SK-N-SH (cell line): ENCODE data around the gene CD14. TPM values are rescaled to one million over a fixed set of nuclear protein-coding genes. Genes with fewer than 3 reads are reported as not detected.
"Not testable (repeated sequence)": the region's sequence is repeated elsewhere in the genome, so short reads cannot be mapped to it uniquely, and the experiment has no call there.

ENCODE experiments used
- CTCF ChIA-PET: fragments of 300-600, 350-600 bp; formaldehyde crosslinking; extraction: SDS; loops from one replicate; lab custom pipeline; 2021; lab: Yijun Ruan, JAX
- POLR2A ChIA-PET: fragments of 350-600 bp; sonication (Branson Sonifier 250); formaldehyde crosslinking; extraction: SDS; loops from one replicate; lab custom pipeline; 2020; ENCODE audit warnings: antibody characterized with exemption, inconsistent platforms; lab: Yijun Ruan, JAX
- DNase-seq: peaks from one replicate; pipeline ENCODE4 v3.0.0; 2012
- H2AFZ ChIP-seq: fragments of 200-600 bp; sonication (generic); 2 replicates; pipeline ENCODE4 v1.8.1; 2016; ENCODE audit warnings: antibody characterized with exemption, mild to moderate bottlenecking, low read depth
- H3F3A ChIP-seq: fragments of 200-600 bp; sonication (generic); replicated peaks from 2 replicates; pipeline ENCODE3; 2016; ENCODE audit warnings: antibody characterized with exemption, mild to moderate bottlenecking; ENCODE audit not compliant: insufficient read depth
- H3K27ac ChIP-seq, 2 experiments: fragments of 200-500 bp in 1 of 2; fragments of 200-600 bp in 1 of 2; sonication (Bioruptor generic) in 1 of 2; sonication (generic), shearing (Covaris generic) in 1 of 2; 2 replicates each; pipeline versions ENCODE4 v1.5.1 to v1.6.1; 2014 to 2016; ENCODE audit warnings: low read depth in 2 of 2, inconsistent platforms in 1 of 2, low read length in 1 of 2, mild to moderate bottlenecking in 1 of 2, mixed read lengths in 1 of 2
- H3K27me3 ChIP-seq: fragments of 200-600 bp; sonication (generic), shearing (Covaris generic); 2 replicates; pipeline ENCODE4 v1.6.1; 2016; ENCODE audit warnings: mixed run types; ENCODE audit not compliant: insufficient read depth
- H3K36me3 ChIP-seq, 2 experiments: fragments of 200-500 bp in 1 of 2; fragments of 200-600 bp in 1 of 2; sonication (Bioruptor generic) in 1 of 2; sonication (generic) in 1 of 2; replicated peaks in 1 of 2; 2 replicates each; pipeline versions ENCODE3 to v1.5.1; 2014 to 2016; ENCODE audit warnings: low read length in 1 of 2, mild to moderate bottlenecking in 1 of 2; ENCODE audit not compliant: insufficient read depth in 2 of 2, control insufficient read depth in 1 of 2
- H3K4me1 ChIP-seq, 2 experiments: fragments of 200-500 bp in 1 of 2; fragments of 200-600 bp in 1 of 2; sonication (Bioruptor generic) in 1 of 2; sonication (generic), shearing (Covaris generic) in 1 of 2; 2 replicates each; pipeline versions ENCODE4 v1.5.1 to v1.6.1; 2014 to 2016; ENCODE audit warnings: low read depth in 1 of 2, low read length in 1 of 2, mixed run types in 1 of 2; ENCODE audit not compliant: insufficient read depth in 2 of 2, control insufficient read depth in 1 of 2
- H3K4me2 ChIP-seq: fragments of 200-600 bp; sonication (generic), shearing (Covaris generic); 2 replicates; pipeline ENCODE4 v1.6.1; 2017; ENCODE audit warnings: mixed run types
- H3K4me3 ChIP-seq, 2 experiments: fragments of 200-500 bp in 1 of 2; fragments of 200-600 bp in 1 of 2; sonication (Bioruptor generic) in 1 of 2; sonication (generic), shearing (Covaris generic) in 1 of 2; 2 replicates each; pipeline versions ENCODE4 v1.5.1 to v1.8.1; 2014 to 2016; ENCODE audit warnings: low read depth in 2 of 2, inconsistent platforms in 1 of 2, low read length in 1 of 2, mild to moderate bottlenecking in 1 of 2, mixed read lengths in 1 of 2, moderate library complexity in 1 of 2
- H3K79me2 ChIP-seq: fragments of 200-600 bp; sonication (generic); 2 replicates; pipeline ENCODE4 v1.8.1; 2017; ENCODE audit warnings: mild to moderate bottlenecking; ENCODE audit not compliant: insufficient read depth
- H3K9ac ChIP-seq: fragments of 200-600 bp; sonication (generic); 2 replicates; pipeline ENCODE4 v1.6.1; 2017; ENCODE audit warnings: mixed run types
- H3K9me2 ChIP-seq: fragments of 200-600 bp; sonication (generic); 2 replicates; pipeline ENCODE4 v1.6.1; 2017; ENCODE audit warnings: mixed run types
- H3K9me3 ChIP-seq: fragments of 200-600 bp; sonication (generic); 2 replicates; pipeline ENCODE4 v1.6.1; 2017; ENCODE audit warnings: mixed run types, mild to moderate bottlenecking, moderate library complexity
- H4K20me1 ChIP-seq: fragments of 200-600 bp; sonication (generic); 2 replicates; pipeline ENCODE4 v1.6.1; 2017; ENCODE audit warnings: mild to moderate bottlenecking, mixed run types; ENCODE audit not compliant: insufficient read depth
- CHD2 ChIP-seq: fragments of 150-350 bp; IDR thresholded peaks from 2 replicates; pipeline ENCODE4 v1.6.1; 2018; ENCODE audit warnings: low read length; ENCODE audit not compliant: partially characterized antibody
- EP300 ChIP-seq, 2 experiments: IDR thresholded peaks; 2 replicates each; pipeline versions ENCODE4 v1.4.0 to v1.6.1; 2012; ENCODE audit warnings: borderline replicate concordance in 1 of 2, low read depth in 1 of 2, low read length in 1 of 2
- FOSL2 ChIP-seq: IDR thresholded peaks from 2 replicates; pipeline ENCODE4 v1.4.0; 2012; ENCODE audit warnings: low read depth, mild to moderate bottlenecking, moderate library complexity, borderline replicate concordance
- FOXM1 ChIP-seq: IDR thresholded peaks from 2 replicates; pipeline ENCODE4 v1.4.0; 2012; ENCODE audit warnings: low read depth, mild to moderate bottlenecking
- GABPA ChIP-seq: IDR thresholded peaks from 2 replicates; pipeline ENCODE4 v1.4.0; 2012; ENCODE audit warnings: low read depth, mild to moderate bottlenecking
- JUND ChIP-seq: IDR thresholded peaks from 2 replicates; pipeline ENCODE4 v1.4.0; 2012
- MEF2A ChIP-seq: IDR thresholded peaks from 2 replicates; pipeline ENCODE4 v1.4.0; 2012; ENCODE audit warnings: low read depth, borderline replicate concordance
- NRF1 ChIP-seq: IDR thresholded peaks from 2 replicates; pipeline ENCODE4 v1.6.1; 2012; ENCODE audit warnings: low read depth, mild to moderate bottlenecking, low read length
- POLR2AphosphoS5 ChIP-seq: IDR thresholded peaks from 2 replicates; pipeline ENCODE4 v1.6.1; 2012; ENCODE audit warnings: low read depth, low read length
- RAD21 ChIP-seq: IDR thresholded peaks from 2 replicates; pipeline ENCODE4 v1.6.1; 2012; ENCODE audit warnings: mild to moderate bottlenecking, low read length
- RCOR1 ChIP-seq: fragments of 150-350 bp; IDR thresholded peaks from 2 replicates; pipeline ENCODE4 v1.6.1; 2017; ENCODE audit warnings: antibody characterized with exemption, low read length
- RFX5 ChIP-seq: IDR thresholded peaks from 2 replicates; pipeline ENCODE4 v1.6.1; 2012; ENCODE audit warnings: mild to moderate bottlenecking, improper control_type of control experiment, low read length
- RXRA ChIP-seq: IDR thresholded peaks from 2 replicates; pipeline ENCODE4 v1.4.0; 2012; ENCODE audit warnings: low read depth, mild to moderate bottlenecking, borderline replicate concordance
- SMC3 ChIP-seq: IDR thresholded peaks from 2 replicates; pipeline ENCODE4 v1.6.1; 2012; ENCODE audit warnings: low read depth, low read length, improper control_type of control experiment
- TEAD4 ChIP-seq: IDR thresholded peaks from 2 replicates; pipeline ENCODE4 v1.4.0; 2012; ENCODE audit warnings: mild to moderate bottlenecking, borderline replicate concordance; ENCODE audit not compliant: insufficient read depth
- whole genome bisulfite sequencing: methylation state at CpG from one replicate; pipeline ENCODE4 v1.1.6; 2017; ENCODE audit warnings: low lambda C conversion rate; 5-methylcytosine and 5-hydroxymethylcytosine counted together
- polyA plus RNA-seq, 3 experiments: library from polyadenylated mRNA; depleted of rRNA; stranded (reverse); fragments of >200 nt; gene quantifications; 2 replicates each; pipeline ENCODE4 v1.2.3, GENCODE V29; 2012
- TF ChIP-seq, protein P1 (sequence below): IDR thresholded peaks from 2 replicates; pipeline ENCODE4 v1.4.0; 2012; ENCODE audit warnings: low read depth, borderline replicate concordance
- TF ChIP-seq, protein P2 (sequence below): IDR thresholded peaks from 2 replicates; pipeline ENCODE4 v1.6.1; 2012; ENCODE audit warnings: mild to moderate bottlenecking, low read depth, low read length, moderate library complexity
- TF ChIP-seq, protein P3 (sequence below): fragments of 150-350 bp; IDR thresholded peaks from 2 replicates; pipeline ENCODE4 v1.6.1; 2017; ENCODE audit warnings: antibody characterized with exemption, low read length, low read depth, borderline replicate concordance

CD14 gene
- polyA plus RNA-seq, 1 of the 3 experiments (the other 2 are of a cell fraction), result 0.12 TPM

DNA sequence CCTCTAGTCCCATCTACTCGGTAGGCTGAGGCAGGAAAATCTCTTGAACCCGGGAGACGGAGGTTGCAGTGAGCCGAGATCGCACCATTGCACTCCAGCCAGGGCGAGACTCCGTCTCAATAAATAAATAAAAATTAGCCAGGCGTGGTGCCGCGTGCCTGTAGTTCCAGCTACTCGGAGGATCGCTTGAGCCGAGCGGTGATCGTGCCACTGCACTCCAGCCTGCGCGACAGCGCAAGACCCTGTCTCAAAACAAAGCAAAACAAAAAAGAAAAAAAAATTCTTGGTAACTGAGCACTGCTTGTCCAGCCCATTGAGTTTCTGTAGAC lies 31.0 kb upstream of the CD14 start:
- peaks cover 27% of the 10 kb centered on the region for H3F3A ChIP-seq
- peaks cover 42 to 65% of the 10 kb centered on the region in 2 experiments for H3K36me3 ChIP-seq
- POLR2A ChIA-PET, result interaction anchor here (0.6 to 3.1 kb wide), 6 partner anchors 9 to 990 kb away, joined by 3 to 14 read pairs (median 4); partner anchors contain the start of genes DND1, HARS1, HARS2 and IK
- H2AFZ ChIP-seq, result peak overlapping the region; percentile 82
- H3K9me3 ChIP-seq, result no peaks in the 10 kb centered on the region
- no peaks in the 10 kb centered on the region for H3K9me2 ChIP-seq
- H3K4me3 ChIP-seq, result peak overlapping the region; percentile 78 to 88
- no peak for DNase-seq
- H3K27ac ChIP-seq, result peak overlapping the region; percentile 89 to 94
- peaks cover 41% of the 10 kb centered on the region for H3K79me2 ChIP-seq
- H3K4me2 ChIP-seq, result peak overlapping the region; percentile 71
- peaks cover 0 to 4% of the 10 kb centered on the region in 2 experiments; a peak in 2 of 4 replicates for H3K4me1 ChIP-seq
- CTCF ChIA-PET, result interaction anchor here (2.5 kb wide), 1 partner anchor 17 kb away, joined by 11 read pairs; the partner anchor contains the start of genes IK and NDUFA2
- H4K20me1 ChIP-seq, result 0 out of 2 replicates have a peak, but pooled peaks cover 5% of the 10 kb centered on the region
- TF ChIP-seq GABPA (no peak), POLR2AphosphoS5 (no peak), EP300 (IDR thresholded peaks at IDR 0.05; ENCODE audit: borderline replicate concordance in 1 of 2, low read depth in 1 of 2, low read length in 1 of 2) (no peak), NRF1 (no peak), RFX5 (no peak), RAD21 (no peak), FOSL2 (no peak), RXRA (no peak), SMC3 (no peak), CHD2 (no peak)
- TF ChIP-seq, protein P1, sequence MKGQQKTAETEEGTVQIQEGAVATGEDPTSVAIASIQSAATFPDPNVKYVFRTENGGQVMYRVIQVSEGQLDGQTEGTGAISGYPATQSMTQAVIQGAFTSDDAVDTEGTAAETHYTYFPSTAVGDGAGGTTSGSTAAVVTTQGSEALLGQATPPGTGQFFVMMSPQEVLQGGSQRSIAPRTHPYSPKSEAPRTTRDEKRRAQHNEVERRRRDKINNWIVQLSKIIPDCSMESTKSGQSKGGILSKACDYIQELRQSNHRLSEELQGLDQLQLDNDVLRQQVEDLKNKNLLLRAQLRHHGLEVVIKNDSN, result no peak
- peak overlapping the region; percentile 85 for H3K9ac ChIP-seq
- H3K27me3 ChIP-seq, result no peaks in the 10 kb centered on the region
- WGBS, result 3% methylated on average over 18 of the region's 18 CpGs

DNA sequence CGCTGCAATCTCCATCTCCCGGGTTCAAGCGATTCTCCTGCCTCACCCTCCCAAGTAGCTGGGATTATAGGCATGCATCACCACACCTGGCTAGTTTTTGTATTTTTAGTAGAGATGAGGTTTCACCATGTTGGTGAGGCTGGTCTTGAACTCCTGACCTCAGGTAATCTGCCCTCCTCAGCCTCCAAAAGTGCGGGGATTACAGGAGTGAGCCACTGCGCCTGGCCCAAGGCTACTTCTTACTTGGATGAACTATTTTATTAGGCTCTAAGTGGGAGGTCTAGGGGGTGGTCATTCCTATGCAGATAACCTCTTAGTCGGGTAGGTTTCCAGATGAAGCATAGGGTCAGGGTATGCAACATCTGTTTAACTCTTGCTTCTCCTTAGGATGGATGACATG lies 27.4 kb upstream of the CD14 start:
- H3F3A ChIP-seq, result peaks cover 23% of the 10 kb centered on the region
- CTCF ChIA-PET, result interaction anchor here (0.9 kb wide), 1 partner anchor 60 kb away, joined by 3 read pairs; no protein-coding TSS in a partner anchor
- H3K9me2 ChIP-seq, H3K79me2 ChIP-seq, H3K4me2 ChIP-seq, H2AFZ ChIP-seq, H3K4me3 ChIP-seq, POLR2A ChIA-PET, H4K20me1 ChIP-seq, H3K4me1 ChIP-seq, DNase-seq, H3K9ac ChIP-seq, H3K27me3 ChIP-seq, H3K9me3 ChIP-seq, H3K27ac ChIP-seq: not testable (repeated sequence)
- peaks cover 51 to 64% of the 10 kb centered on the region in 2 experiments for H3K36me3 ChIP-seq
- 94% methylated on average over 6 of the region's 6 CpGs for WGBS

DNA sequence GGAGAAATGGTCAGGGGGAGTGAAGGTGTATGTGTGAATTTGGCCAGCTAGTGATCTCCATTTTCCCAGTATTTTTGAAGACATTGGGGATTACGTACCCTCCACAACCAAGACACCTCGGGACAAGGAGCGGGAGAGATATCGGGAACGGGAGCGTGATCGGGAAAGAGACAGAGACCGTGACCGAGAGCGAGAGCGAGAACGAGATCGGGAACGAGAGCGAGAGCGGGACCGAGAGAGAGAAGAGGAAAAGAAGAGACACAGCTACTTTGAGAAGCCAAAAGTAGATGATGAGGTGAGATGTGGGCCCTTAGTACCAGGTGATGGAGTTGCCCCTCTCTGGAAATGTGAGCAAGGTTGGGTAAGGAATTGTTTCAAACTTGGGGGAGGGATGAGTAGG lies 25.9 kb upstream of the CD14 start:
- WGBS, result 97% methylated on average over 17 of the region's 17 CpGs
- TF ChIP-seq TEAD4 (no peak), CHD2 (no peak), JUND (no peak), SMC3 (no peak), FOSL2 (no peak), FOXM1 (no peak), RCOR1 (no peak), MEF2A (no peak)
- TF ChIP-seq, protein P2, sequence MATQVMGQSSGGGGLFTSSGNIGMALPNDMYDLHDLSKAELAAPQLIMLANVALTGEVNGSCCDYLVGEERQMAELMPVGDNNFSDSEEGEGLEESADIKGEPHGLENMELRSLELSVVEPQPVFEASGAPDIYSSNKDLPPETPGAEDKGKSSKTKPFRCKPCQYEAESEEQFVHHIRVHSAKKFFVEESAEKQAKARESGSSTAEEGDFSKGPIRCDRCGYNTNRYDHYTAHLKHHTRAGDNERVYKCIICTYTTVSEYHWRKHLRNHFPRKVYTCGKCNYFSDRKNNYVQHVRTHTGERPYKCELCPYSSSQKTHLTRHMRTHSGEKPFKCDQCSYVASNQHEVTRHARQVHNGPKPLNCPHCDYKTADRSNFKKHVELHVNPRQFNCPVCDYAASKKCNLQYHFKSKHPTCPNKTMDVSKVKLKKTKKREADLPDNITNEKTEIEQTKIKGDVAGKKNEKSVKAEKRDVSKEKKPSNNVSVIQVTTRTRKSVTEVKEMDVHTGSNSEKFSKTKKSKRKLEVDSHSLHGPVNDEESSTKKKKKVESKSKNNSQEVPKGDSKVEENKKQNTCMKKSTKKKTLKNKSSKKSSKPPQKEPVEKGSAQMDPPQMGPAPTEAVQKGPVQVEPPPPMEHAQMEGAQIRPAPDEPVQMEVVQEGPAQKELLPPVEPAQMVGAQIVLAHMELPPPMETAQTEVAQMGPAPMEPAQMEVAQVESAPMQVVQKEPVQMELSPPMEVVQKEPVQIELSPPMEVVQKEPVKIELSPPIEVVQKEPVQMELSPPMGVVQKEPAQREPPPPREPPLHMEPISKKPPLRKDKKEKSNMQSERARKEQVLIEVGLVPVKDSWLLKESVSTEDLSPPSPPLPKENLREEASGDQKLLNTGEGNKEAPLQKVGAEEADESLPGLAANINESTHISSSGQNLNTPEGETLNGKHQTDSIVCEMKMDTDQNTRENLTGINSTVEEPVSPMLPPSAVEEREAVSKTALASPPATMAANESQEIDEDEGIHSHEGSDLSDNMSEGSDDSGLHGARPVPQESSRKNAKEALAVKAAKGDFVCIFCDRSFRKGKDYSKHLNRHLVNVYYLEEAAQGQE, result no peak
- TF ChIP-seq, protein P3, sequence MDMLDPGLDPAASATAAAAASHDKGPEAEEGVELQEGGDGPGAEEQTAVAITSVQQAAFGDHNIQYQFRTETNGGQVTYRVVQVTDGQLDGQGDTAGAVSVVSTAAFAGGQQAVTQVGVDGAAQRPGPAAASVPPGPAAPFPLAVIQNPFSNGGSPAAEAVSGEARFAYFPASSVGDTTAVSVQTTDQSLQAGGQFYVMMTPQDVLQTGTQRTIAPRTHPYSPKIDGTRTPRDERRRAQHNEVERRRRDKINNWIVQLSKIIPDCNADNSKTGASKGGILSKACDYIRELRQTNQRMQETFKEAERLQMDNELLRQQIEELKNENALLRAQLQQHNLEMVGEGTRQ, result no peak

More for the DNA sequence above, 25.9 kb upstream of the CD14 start:
- Histone ChIP-seq H3K9ac (no peak overlapping the region), H3K79me2 (no peaks in the 10 kb centered on the region), H4K20me1 (no peaks in the 10 kb centered on the region), H2AFZ (no peak overlapping the region), H3K9me2 (no peaks in the 10 kb centered on the region), H3K36me3 (peaks cover 65 to 79% of the 10 kb centered on the region in 2 experiments), H3K27me3 (no peaks in the 10 kb centered on the region), H3K4me1 (no peaks in the 10 kb centered on the region; a peak in 1 of 4 replicates), H3K9me3 (no peaks in the 10 kb centered on the region), H3F3A (peaks cover 16% of the 10 kb centered on the region), H3K4me2 (no peak overlapping the region), H3K4me3 (no peak overlapping the region), H3K27ac (no peak overlapping the region)
- CTCF ChIA-PET, result interaction anchor here (0.6 to 0.7 kb wide), 2 partner anchors 307 to 1392 kb away, joined by 3 read pairs; no protein-coding TSS in a partner anchor
- DNase-seq, result no peak
- POLR2A ChIA-PET, result no interaction called here
